Stimulated activated CD4-positive, alpha-beta T cell treated with anti-CD3 and anti-CD28 coated beads, Interleukin-12 subunit alpha, Interleukin-12 subunit beta, amount 100 ng/mL, for 4 hours (primary cell): Measurements from ENCODE around the gene COL4A3.
A peak's percentile ranks its signal among the peaks of the same experiment; 100 is the strongest.
"Not testable (repeated sequence)": the region's sequence is repeated elsewhere in the genome, so short reads cannot be mapped to it uniquely, and the experiment has no call there.

Experiments used
- DNase-seq: peaks from one replicate; pipeline ENCODE4 v3.0.0-alpha.2; 2020

COL4A3 gene

DNA sequence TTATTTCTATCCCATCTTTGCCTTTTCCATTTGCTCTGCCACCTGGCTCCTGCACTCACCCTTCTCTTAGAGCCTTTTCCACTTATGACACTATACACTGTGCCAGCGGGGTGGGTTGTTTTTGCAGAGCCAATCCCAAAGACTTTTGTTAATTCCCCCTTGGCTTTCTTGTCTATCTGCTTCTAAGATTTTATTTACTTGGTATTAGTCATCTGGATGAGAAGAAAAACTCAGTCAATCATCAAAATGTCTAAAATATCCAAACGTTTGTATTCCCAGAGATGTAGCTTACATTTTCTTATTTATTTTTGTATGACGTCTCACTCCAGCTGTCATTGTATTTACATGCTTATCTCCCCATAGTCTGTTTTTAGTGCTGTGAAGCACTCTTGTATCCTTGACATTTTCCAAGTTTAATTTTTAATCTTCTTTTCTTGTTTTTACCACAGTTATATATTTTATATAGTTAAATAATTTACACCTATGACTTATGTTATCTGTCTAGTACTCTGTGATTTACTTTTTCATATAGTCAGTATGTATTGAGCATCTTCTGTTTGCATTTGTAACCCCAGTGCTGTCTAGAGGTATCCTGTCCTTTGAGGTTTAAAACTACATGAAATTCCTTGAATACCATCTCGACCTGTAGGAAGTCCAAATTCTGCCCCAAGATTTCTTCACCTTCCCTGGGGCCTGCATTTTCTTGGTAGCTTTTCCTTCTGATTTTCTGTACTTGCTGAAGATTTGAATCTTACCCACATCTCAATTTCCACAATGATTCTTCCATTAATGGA lies 55.1 kb downstream of the COL4A3 start:
- no peak for DNase-seq

DNA sequence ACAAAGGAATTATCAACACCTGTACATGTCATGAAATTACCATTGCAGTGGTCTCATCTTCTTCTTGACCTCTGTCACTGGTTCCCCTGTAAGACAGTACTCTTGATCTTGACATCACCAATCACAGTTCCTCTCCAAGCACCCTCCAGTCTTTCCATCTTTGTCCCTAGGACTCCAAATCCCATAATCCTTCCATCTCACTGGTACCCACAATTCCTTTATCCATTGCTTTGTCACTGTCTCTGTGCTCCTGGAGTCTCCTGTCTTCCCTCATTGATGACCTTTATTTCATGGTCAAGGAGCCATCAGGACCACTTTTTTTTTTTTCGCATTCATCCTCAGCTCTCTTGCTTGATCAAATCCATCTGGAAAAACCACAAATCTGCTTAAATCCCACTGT lies 56.7 kb downstream of the COL4A3 start:
- DNase-seq: no peak

DNA sequence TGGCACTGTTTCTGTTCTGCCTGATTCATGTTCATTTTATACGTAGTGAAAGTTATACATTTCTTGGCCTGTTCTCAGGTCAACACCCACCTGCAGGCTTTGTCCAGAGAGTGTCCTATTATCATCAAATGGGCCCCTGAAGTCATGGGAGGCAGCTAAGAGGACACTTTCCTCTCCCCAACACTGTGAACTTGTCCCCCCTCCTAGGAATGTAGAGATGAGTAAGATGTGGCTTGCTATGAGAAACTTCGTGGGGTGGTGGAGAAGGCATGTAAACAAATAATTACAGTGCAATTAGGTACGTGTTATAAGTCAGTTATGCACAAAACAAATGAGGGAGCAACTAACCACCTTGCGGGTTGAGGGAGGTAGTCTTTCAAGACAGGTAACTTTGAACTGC lies 57.9 kb downstream of the COL4A3 start:
- DNase-seq: no peak

DNA sequence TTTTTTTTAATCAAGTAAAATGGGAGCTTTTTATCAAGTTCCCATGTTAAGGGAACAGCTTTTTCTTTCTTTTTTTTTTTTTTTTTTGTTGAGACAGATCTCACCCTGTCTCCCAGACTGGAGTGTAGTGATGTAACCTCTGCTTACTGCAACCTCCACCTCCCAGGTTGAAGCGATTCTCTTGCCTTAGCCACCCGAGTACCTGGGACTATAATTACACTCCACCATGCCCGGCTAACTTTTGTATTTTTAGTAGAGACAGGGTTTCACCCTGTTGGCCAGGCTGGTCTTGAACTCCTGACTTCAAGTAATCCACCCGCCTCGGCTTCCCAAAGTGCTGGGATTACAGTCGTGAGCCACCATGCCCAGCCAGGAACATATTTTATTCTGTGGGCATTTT lies 61.2 kb downstream of the COL4A3 start:
- DNase-seq: not testable (repeated sequence)

DNA sequence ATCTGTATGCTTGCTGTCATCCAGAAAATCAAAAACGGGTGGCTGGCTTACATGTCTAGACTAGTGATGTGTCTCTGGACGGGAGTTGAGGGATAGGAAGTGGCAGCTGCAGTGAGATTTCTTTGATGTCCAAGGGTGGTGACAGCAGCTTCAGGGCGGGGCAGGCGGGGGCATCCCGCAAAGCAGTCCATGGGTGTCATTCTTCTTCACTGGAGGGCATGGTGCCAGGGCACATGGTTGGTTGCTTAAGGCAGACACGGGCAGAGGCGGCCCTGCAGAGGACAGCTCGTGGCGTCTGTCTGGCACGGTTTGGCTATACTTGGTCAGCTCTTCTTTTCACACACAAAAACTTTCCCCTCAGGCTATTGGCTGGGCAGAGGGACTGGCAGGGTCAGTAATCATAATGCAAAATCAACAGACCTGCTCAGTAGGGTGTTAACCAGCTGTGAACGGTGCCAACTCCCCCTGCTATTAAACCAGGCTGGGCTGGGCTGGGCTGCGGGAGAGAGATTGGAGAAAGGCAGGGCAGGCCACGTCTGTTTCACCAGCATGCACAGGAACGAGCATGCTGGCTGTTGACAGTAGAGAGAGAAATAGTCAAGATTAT lies 63.7 kb downstream of the COL4A3 start:
- DNase-seq: no peak

DNA sequence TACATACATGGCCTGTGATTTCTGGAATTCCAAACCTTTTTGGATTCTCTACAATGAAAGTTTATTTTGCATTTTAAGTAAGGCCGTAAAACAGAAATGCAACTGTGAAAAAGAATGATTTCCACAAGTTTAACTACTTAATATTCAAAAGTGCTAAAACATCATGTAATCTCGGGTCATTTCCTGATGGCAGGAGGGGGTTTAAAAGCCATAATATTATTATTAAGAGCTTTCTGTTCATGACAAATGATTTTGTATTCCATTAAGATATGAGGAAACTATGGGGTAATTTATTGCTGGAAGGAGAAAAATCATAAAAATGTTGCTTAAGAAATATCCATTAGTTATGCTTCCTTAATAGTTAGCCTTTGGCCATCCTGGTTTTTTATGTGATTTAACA lies 65.7 kb downstream of the COL4A3 start:
- no peak for DNase-seq

DNA sequence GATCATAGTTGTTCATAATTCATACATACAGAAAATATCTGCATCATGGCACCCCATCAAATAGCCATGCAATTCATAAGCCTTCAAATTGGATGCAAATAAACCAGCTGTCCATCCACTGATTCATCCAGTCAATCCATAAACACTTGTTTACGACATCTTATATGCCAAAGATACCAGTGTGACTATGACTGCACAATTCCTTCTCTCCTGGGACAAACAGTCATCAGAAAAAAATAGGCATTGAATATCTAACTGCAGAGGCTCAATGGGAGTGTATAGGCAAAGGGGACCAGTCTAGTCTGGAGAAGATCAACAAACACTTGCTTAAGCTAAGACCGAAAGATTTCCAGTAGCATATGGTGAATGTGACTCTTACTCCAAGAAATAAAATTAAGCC lies 70.0 kb downstream of the COL4A3 start:
- DNase-seq: no peak

DNA sequence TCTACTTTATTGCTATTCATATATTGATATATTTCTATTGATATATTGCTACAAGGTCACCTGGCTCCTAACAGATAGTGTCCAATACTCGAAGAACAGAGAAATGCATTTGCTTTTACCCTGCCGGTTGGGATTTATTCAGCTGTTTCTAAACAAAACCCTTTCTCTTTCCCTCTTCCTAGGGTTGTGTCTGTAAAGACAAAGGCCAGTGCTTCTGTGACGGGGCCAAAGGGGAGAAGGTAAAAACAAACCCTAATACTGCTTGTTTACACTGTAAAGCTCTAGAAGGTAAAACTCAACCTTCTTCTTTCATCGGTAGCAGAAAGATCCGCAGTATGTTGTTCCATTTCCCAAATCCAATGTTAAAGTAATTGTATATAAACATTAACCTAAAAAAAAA lies 73.4 kb downstream of the COL4A3 start:
- DNase-seq: no peak

DNA sequence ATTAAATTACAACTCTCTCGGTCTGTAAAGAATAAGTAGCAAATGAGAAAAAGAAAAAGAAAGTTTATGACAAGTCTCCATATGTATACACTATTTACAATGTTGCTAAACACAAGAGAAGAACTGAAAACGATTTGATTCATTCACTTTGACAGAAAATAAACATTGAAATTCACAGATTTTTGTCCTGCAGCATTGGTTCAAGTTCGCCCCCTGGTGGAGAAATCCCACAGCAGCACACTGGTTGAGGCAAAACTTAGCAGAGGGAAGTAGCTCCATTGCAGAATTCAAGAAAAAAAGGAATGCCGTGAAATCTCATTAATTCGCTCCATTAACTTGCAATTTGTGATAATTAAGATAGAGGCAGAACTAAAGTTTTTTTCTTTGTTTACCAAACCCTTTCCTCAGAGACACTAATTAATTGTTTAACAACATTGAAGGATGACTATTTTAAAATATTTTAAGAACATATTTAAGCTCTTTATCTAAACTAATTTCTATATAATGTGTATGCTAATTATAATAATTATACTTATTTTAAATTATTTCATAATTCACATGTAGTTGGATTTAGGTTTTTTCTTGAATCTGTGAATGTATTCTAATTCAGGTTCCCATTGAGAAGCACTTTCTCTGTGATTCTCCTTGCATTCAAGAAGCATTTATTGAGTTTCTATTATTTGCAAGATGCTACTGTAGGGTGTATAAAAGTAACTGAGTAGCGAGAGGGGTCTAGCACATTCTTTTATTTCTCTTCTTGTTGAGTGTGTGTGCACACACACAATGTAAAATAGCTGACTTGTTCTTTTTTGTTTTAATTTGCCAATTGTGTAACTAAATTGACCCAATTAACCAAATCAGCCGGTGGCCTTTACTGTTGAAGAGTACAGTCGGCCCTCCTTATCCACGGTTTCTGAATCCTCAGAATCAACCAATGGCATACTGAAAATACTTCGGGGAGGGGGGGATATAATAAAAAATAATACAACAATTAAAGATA lies 74.1 kb downstream of the COL4A3 start:
- peak; percentile 59 for DNase-seq

DNA sequence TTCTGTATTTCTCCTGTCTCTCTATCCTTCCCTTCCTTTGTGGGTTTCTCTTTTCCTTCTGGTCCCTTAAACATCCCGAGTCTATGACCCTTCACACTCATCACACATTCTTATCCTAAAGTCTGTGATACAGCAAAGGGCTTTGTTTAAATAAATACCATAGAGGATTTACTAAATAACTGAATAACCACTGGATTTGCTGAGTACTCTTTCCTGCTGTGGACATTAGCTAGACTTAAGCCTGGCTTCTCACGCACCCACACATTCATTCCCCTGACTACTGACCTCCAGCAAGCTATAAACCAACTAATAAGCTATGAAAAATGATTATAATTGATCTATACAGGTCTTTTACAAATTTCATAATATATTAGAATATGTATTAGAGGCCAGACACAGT lies 76.6 kb downstream of the COL4A3 start:
- no peak for DNase-seq

DNA sequence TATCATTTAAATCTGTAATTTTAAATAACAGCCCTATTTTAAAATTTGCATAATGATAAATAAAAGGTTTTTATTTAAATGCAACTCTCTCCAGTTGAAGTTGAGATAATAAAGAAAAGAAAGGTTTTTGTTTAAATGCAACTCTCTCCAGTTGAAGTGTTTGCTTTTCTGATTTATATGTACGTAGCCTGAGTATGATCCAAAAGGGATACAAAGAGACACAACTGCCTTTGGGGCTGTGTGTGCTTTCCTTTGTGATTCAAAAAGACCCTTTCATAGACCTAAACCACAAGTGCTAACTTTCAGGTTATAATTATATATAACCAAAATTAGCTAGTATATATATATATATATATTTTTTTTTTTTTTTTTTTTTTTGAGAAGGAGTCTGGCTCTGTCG lies 84.5 kb downstream of the COL4A3 start:
- no peak for DNase-seq

DNA sequence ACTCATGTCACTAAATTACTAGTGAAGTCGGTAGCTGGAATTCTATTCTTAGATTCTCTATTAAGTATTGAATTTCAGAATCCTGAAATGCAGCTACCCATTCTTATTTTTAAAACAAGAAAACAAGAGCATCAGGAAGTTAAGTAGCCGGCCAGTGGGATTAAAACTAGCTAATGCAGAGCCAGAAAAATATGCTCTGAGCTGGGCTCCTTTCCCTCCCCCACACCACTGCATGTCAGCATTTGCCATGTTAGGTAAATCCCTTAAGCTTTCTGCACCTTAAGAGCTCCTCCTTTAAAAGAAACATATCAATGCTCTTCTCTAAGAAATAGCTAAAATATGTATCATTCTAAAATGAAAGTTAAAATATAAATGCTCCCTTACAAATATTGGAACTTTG lies 88.4 kb downstream of the COL4A3 start:
- no peak for DNase-seq

DNA sequence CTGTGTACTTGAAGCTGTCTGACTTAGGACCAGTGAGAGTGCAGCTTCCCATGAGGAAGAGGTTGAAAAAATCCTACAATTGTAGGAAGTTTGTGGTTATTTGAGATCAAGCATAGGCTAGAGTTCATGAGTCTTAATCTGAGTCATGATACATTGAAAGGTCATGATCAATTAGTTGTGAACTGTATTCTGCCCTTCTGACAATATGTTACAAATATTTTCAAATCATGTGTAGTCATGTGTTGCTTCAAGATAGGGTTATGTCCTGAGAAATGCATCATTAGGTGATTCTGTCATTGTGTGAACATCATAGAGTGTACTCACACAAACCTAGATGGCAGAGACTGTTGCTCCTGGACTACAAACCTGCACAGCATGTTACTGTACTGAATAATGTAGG lies 92.2 kb downstream of the COL4A3 start:
- no peak for DNase-seq

DNA sequence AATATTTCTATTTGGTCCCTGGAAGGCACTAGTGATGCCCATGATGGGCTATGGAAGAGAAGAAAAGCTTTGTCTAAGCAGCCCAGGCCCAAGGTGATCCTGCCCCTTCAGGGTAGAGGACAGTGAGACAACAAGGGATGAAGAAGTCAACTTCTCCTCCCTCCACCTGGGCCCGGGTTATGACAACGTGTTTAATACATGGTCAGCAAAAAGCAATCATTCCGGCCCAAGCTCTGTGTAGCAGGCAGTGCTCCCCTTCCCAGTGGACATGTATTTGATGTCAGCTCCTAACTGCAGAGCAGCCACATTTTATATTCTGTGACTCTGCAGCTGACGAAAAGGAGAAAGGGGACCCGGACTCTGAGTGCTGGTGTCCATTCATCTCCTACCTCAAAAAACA lies 93.4 kb downstream of the COL4A3 start:
- no peak for DNase-seq

DNA sequence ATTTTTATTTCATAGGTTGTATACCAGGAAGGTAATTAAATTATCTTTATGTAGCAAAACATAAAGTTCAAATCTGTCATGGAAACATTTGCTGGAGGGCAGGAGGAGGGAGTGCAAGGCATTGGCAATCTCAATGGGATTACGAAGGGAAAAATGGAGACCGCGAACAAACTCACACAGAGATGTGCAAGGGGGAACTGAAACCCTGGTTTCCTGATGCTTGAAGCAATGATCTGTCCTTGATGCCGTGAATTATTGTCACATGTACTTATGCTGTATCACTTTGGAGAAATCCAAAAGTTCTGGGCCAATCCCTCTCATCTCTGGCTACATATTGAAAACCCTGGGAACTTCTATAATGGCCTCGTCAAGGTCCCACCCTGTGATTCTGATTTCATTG lies 95.6 kb downstream of the COL4A3 start:
- DNase-seq: no peak

DNA sequence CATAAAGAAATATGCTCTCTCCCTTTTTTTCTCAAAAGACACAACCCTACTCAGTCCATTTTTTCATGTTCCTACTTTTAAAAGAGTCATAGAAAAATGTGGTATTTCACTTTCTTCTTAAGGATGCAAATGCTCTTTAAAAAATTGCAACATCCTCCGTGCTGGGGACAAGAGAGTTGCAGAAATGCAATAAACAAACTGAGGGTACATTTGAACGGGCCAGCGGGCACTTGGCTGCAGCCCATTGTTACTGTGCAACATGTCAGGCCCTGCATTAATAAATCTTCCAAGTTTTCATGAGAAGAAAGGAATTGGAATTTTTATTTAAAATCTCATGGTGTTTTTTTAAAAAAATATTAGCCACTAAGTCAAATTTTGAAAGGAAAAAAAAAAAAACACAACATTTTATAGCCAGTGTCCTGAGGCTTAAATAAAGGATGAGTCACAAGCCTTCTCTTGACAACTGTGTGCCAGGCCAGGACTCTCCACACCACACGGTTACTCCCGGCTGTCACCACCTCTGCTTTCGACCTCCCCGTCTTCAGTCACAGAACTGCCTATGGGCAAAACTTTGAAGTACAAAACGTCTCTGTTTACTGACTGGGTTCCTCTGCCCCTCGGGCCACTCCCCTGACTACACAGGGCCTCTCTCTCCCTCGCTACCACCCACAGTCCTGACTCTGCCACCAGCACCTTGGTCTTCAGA lies 103.1 kb downstream of the COL4A3 start:
- DNase-seq: no peak

DNA sequence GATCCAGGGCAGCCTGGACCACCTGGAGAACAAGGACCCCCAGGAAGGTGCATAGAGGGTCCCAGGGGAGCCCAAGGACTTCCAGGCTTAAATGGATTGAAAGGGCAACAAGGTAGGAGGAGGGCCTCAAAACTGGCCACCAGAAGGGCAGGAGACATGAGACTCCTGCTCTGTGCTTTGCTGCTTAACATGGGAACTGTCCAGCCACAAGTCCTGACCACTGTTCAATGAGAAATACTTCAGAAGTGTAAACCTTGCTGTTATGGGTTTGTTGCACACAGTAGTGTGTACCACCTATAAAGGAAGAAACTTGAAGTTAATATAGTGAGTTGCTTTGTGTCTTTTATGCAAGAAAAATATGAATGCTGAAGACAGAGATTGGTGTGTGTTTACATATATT lies 116.5 kb downstream of the COL4A3 start:
- DNase-seq: no peak

DNA sequence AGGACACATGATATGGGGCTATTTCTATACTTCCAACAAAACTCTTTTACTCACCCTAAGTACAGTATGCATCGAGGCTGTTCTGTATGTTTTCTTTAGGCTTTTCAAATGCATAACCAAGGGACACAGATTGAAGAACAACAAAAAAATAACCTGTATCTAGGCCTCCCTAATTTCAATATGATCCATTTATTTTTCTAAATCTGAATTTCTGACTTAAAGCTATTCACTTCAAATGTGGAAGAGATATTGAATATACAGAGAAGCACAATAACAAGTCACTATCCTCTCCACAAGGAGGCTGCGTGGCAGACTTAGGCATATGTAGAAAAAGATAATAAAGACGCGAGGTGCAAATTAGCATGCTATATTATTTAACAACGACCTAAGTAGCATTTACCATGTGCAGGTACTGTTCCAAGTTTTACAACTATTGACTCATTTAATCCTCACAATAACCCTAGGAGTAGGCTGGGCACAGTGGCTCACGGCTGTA lies 121.4 kb downstream of the COL4A3 start:
- no peak for DNase-seq

DNA sequence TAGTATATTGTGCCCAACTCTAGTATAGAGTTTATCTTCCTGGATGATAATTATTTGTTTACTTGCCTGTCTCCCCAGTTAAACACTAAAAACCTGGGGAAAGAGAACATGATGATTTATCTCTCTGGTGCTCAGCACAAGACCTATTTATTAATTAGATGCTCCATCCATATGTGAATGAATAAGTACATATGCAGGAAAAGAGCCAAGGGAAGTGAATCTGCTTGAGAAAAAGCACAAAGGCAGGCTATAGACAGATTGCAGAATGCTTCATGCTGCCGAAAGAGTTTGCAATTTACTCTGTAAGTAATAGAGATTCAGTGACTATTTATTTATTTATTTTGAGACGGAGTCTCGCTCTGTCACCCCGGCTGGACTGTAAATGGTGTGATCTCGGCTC lies 123.3 kb downstream of the COL4A3 start:
- no peak for DNase-seq

DNA sequence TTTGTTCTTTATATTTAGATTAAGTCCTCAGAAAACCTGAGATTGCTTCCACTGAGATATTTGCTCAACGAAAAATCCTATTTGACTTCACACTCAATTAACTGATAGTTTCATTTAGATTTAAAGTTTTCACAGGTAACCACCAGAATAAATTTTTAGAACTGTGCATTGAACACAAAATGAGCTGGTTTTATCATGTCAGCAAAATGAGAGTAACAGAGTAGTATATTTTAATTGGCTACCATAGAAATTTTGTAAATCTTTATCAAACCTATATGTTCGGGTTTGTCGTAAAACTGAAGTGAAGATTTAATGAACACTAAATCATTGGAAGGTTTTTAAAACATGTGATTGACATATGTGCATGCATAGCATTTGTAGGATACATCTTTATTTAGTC lies 127.9 kb downstream of the COL4A3 start:
- no peak for DNase-seq

DNA sequence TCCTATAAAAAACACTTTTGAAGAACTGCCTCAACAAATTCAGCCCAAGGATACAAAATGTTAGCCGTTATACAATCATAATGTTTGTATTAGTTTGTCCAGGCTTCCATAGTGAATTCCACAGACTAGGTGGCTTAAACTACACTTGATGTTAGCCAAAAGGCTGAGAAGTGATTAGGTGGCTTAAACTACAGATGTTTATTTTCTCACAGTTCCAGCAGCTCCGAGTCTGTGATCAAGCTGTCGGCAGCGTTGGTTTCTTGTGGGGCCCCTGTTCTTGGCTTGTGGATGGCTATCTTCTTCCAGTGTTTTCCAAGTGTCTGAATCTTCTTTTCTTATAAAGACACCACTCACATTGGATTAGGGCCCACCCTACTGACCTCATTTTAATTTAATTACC lies 129.1 kb downstream of the COL4A3 start:
- DNase-seq: no peak

DNA sequence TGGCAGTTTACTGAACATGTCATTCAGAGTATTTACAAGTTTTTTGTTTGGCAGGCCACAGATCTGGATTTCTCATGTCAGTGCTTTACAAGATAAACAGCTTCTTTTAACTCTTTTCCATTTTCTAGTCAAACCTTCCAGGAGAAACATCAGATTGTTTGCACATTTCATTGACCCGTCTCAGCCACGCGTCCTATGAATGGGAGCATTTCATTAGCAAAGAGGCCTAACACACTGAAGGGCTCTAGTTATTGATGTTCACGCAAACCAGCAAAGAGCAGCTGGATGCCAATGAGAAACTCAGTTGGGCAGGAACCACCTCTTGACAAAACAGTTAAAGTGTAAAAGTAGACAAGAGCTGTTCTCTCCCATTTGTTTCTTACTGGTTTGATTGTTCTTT lies 131.4 kb downstream of the COL4A3 start:
- no peak for DNase-seq
